ENCODE results near the gene PADI1. TPM values are rescaled to one million over a fixed set of nuclear protein-coding genes. Genes with fewer than 3 reads are reported as not detected.

The PADI1 gene
- total and polyA plus RNA-seq, 2 donors (not counting 1 experiment from before 2014, with no cell fraction given) = not detected

- no peak overlapping the region for H2AFZ ChIP-seq (ENCODE audit: insufficient read depth, low read depth, low read length, poor library complexity, severe bottlenecking)
- Mint-ChIP-seq H3K27me3 (peaks cover 6% of the 10 kb centered on the region), H3K4me3 (no peak overlapping the region), H3K4me1 (no peaks in the 10 kb centered on the region), H3K9me3 (ENCODE audit: insufficient read depth) (no peaks in the 10 kb centered on the region), H3K27ac (no peak overlapping the region)
- no peak overlapping the region for H3K27ac ChIP-seq (ENCODE audit: low read length in 2 of 2)
- no peak for DNase-seq
- intact Hi-C loops (cut with micrococcal nuclease) = no loop called here
- ChIA-PET POLR2A (no interaction called here), CTCF (interaction anchor here (1.3 kb wide), 1 partner anchor 69 kb away, joined by 4 read pairs; no protein-coding TSS in a partner anchor)
- H3K27me3 ChIP-seq (replicated peaks in 1 of 4; ENCODE audit: control extremely low read depth in 1 of 4, control insufficient read depth in 3 of 4, insufficient read depth in 4 of 4, low read length in 3 of 4) = no peaks in the 10 kb centered on the region
- WGBS (ENCODE audit: insufficient coverage) = 83% methylated on average over 4 of the region's 5 CpGs
- TF ChIP-seq EZH2 (IDR thresholded peaks at IDR 0.05; ENCODE audit: borderline replicate concordance, insufficient read depth, low read depth, low read length, poor library complexity, severe bottlenecking) (no peak), CTCF (IDR thresholded peaks at IDR 0.05) (no peak)
- no peak overlapping the region for H3K4me2 ChIP-seq (replicated peaks; ENCODE audit: low read depth, low read length, poor library complexity, severe bottlenecking)
- H3K4me3 ChIP-seq (ENCODE audit: control extremely low read depth in 1 of 5, extremely low read depth in 1 of 5, insufficient read depth in 1 of 5, low read depth in 2 of 5, low read length in 4 of 5) = no peak overlapping the region
- ATAC-seq (ENCODE audit: low read depth) = no peak
- no peaks in the 10 kb centered on the region for H4K20me1 ChIP-seq (ENCODE audit: control insufficient read depth, insufficient read depth, low read length, poor library complexity, severe bottlenecking)
- H3K79me2 ChIP-seq (ENCODE audit: control insufficient read depth, insufficient read depth, low read length) = no peaks in the 10 kb centered on the region
- H3K36me3 ChIP-seq (replicated peaks in 1 of 2; ENCODE audit: control extremely low read depth in 1 of 2, control insufficient read depth in 1 of 2, extremely low read depth in 1 of 2, insufficient read depth in 2 of 2, low read length in 1 of 2) = no peaks in the 10 kb centered on the region
- no peaks in the 10 kb centered on the region for H3K4me1 ChIP-seq (ENCODE audit: control insufficient read depth in 2 of 2, insufficient read depth in 2 of 2, low read length in 2 of 2)
- H3K9me3 ChIP-seq (ENCODE audit: control extremely low read depth in 1 of 3, control insufficient read depth in 2 of 3, insufficient read depth in 1 of 3, low read length in 2 of 3) = no peaks in the 10 kb centered on the region
- no peak overlapping the region for H3K9ac ChIP-seq (ENCODE audit: low read length)
Measured at GRCh38 chr1:17167786-17168090, 37.2 kb upstream of the PADI1 start.

GRCh38 chr1:17168091-17168876 lies 36.6 kb upstream of the PADI1 start:
- no peaks in the 10 kb centered on the region for H3K4me1 Mint-ChIP-seq
- Histone ChIP-seq H3K27ac (ENCODE audit: low read length in 2 of 2) (no peak overlapping the region), H2AFZ (ENCODE audit: insufficient read depth, low read depth, low read length, poor library complexity, severe bottlenecking) (no peak overlapping the region), H3K4me1 (ENCODE audit: control insufficient read depth in 2 of 2, insufficient read depth in 2 of 2, low read length in 2 of 2) (no peaks in the 10 kb centered on the region), H3K9me3 (ENCODE audit: control extremely low read depth in 1 of 3, control insufficient read depth in 2 of 3, insufficient read depth in 1 of 3, low read length in 2 of 3) (no peaks in the 10 kb centered on the region), H3K4me3 (ENCODE audit: control extremely low read depth in 1 of 5, extremely low read depth in 1 of 5, insufficient read depth in 1 of 5, low read depth in 2 of 5, low read length in 4 of 5) (no peak overlapping the region), H4K20me1 (ENCODE audit: control insufficient read depth, insufficient read depth, low read length, poor library complexity, severe bottlenecking) (no peaks in the 10 kb centered on the region), H3K36me3 (replicated peaks in 1 of 2; ENCODE audit: control extremely low read depth in 1 of 2, control insufficient read depth in 1 of 2, extremely low read depth in 1 of 2, insufficient read depth in 2 of 2, low read length in 1 of 2) (no peaks in the 10 kb centered on the region), H3K79me2 (ENCODE audit: control insufficient read depth, insufficient read depth, low read length) (no peaks in the 10 kb centered on the region), H3K27me3 (replicated peaks in 1 of 4; ENCODE audit: control extremely low read depth in 1 of 4, control insufficient read depth in 3 of 4, insufficient read depth in 4 of 4, low read length in 3 of 4) (no peaks in the 10 kb centered on the region), H3K4me2 (replicated peaks; ENCODE audit: low read depth, low read length, poor library complexity, severe bottlenecking) (no peak overlapping the region), H3K9ac (ENCODE audit: low read length) (no peak overlapping the region)
- TF ChIP-seq CTCF (IDR thresholded peaks at IDR 0.05) (no peak), EZH2 (IDR thresholded peaks at IDR 0.05; ENCODE audit: borderline replicate concordance, insufficient read depth, low read depth, low read length, poor library complexity, severe bottlenecking) (no peak)
- DNase-seq = no peak
- no peaks in the 10 kb centered on the region for H3K9me3 Mint-ChIP-seq (ENCODE audit: insufficient read depth)
- intact Hi-C loops (cut with micrococcal nuclease) = no loop called here
- no peak overlapping the region for H3K4me3 Mint-ChIP-seq
- no peak overlapping the region for H3K27ac Mint-ChIP-seq
- POLR2A ChIA-PET = no interaction called here
- CTCF ChIA-PET = interaction anchor here (0.7 kb wide), 1 partner anchor 132 kb away, joined by 4 read pairs; no protein-coding TSS in a partner anchor
- peaks cover 12% of the 10 kb centered on the region for H3K27me3 Mint-ChIP-seq
- ATAC-seq (ENCODE audit: low read depth) = no peak
- 83% methylated on average over 11 of the region's 13 CpGs for WGBS (ENCODE audit: insufficient coverage)

Data from B cell (primary cell).